Nasal cavity respiratory epithelium epithelial cell of viscerocranial mucosa (primary cell): Measurements from ENCODE around the gene NPAS2. TPM values are rescaled to one million over a fixed set of nuclear protein-coding genes. Genes with fewer than 3 reads are reported as not detected.

Source experiments
- total RNA-seq: library from RNA; depleted of rRNA; stranded (reverse); fragments of >200 nt; gene quantifications from 2 replicates; pipeline ENCODE4 v1.2.3, GENCODE V29; 2014

The NPAS2 gene, protein sequence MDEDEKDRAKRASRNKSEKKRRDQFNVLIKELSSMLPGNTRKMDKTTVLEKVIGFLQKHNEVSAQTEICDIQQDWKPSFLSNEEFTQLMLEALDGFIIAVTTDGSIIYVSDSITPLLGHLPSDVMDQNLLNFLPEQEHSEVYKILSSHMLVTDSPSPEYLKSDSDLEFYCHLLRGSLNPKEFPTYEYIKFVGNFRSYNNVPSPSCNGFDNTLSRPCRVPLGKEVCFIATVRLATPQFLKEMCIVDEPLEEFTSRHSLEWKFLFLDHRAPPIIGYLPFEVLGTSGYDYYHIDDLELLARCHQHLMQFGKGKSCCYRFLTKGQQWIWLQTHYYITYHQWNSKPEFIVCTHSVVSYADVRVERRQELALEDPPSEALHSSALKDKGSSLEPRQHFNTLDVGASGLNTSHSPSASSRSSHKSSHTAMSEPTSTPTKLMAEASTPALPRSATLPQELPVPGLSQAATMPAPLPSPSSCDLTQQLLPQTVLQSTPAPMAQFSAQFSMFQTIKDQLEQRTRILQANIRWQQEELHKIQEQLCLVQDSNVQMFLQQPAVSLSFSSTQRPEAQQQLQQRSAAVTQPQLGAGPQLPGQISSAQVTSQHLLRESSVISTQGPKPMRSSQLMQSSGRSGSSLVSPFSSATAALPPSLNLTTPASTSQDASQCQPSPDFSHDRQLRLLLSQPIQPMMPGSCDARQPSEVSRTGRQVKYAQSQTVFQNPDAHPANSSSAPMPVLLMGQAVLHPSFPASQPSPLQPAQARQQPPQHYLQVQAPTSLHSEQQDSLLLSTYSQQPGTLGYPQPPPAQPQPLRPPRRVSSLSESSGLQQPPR
- total RNA-seq: 17.8 and 28.8 TPM in 2 replicates

DNA sequence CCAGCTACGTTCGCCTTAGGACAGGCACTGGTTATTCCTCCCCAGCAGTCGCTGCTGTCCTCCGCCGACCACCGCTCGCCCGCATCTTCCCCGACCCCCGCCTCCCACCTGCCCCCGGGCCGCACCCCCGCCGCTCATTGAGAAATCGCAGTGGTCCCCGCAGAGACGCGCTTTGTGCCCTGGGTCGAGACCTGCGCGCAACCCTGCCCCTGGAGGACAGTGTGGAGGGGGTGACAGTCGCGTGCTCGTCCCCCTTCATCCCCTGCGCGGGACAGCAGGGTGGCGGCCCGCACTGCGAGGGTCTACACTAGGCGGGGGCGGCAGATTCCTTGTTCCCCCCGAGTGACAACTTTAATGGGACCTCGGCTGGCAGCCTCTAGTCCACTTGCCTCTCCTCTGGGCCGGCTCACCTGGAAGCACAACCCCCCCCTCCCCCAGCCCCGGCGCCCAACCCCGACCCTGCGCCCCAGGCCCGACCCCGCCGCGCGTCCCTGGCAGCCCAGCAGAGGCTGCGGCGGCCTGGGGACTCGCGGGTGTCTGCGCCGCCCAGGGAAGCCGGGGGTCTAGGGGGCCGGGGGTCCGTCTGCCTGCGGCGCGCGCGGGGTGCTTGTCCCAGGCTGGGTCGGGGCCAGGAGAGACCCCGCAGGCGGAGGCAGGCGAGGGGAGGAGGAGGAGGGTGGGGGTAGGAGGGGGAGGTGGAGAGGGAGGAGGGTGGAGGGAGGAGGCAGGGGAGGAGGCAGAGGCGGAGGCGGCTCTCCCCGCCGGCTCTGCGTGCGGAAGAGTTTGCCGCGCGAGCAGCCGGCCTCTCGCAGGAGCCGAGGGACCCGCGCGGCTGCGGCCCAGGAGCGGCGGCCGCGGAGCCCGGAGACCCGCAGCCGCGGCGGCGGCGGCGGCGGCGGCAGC, at the start of gene NPAS2:
NPAS2 (plus strand) TSS at position 770 of the 903 bp plus-strand sequence. CDS start 84,616 bp downstream, outside the sequence.

GRCh38 chr2:101001691-101002561, 182.0 kb downstream of the NPAS2 start, which contains the start of gene RPL31:
RPL31 (plus strand) TSS chr2:101002289; CDS start chr2:101002702, 413 bp downstream.

Other genes starting within 250 kb of the NPAS2 start
- gene RPL31, start 182.2 kb downstream of the NPAS2 start, total RNA-seq: 1,277 and 1,465 TPM in 2 replicates